Stimulated activated CD4-positive, alpha-beta T cell treated with anti-CD3 and anti-CD28 coated beads, Interleukin-2, amount 100 ng/mL, for 48 hours (primary cell): ENCODE data around the gene BRCA1.

Experiments
- DNase-seq, 2 donors: peaks; one replicate each; pipeline ENCODE4 v3.0.0-alpha.2; 2020

The BRCA1 gene

DNA sequence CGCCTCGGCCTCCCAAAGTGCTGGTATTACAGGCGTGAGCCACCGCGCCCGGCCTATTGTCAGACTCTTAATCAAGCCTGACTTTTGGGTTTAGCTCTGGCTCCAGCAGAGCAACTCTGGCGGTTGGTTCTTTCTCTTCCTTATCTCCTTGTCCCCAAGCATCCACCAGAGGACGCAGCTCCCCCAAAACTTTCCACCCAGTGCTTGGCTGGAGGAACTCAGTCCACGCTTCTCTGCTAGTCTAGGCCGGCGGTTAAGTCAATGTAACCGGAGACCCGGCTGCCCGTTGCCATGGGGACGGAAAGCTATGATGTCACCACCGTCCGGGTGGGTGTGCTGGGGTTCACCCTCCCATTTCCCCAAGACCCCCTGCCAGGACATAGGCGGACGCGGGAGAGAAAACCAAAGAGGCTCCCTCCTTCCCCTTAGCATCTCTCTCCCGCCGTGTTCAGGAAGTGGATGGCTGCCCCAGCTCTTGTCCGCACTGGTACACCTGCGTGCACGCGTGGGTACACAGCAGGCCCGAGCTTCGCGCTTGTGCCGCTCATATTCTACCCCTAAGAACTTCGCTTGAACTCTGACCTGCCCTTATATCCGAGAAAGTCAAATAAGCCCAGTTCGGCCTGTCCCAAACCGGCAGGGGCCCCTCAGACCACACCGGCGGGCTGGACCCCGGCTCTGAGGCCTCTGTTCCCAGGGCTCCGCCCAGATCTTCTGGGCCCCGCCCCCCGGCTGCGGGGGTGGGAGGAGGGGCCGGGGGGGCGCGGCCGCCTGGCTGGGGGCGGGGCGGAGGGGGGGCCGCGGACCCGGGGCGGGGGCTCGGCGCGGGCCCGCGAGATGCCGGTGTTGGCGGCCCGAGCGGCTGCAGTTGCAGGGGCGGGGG, 100.5 kb downstream of the BRCA1 start, which contains the start of gene RND2:
RND2 (plus strand) TSS at position 825 of the 883 bp plus-strand sequence. CDS start 117 bp downstream, outside the sequence.
- DNase-seq: peak; percentile 70 to 72

- DNase-seq: peak; percentile 65 to 66
Observed at GRCh38 chr17:43021741-43022512, 103.2 kb downstream of the BRCA1 start, which contains the start of gene VAT1. VAT1 (minus strand) TSS chr17:43022385; CDS start chr17:43022322, 63 bp downstream.

GRCh38 chr17:43020789-43021740, 104.1 kb downstream of the BRCA1 start:
- DNase-seq: no peak

DNA sequence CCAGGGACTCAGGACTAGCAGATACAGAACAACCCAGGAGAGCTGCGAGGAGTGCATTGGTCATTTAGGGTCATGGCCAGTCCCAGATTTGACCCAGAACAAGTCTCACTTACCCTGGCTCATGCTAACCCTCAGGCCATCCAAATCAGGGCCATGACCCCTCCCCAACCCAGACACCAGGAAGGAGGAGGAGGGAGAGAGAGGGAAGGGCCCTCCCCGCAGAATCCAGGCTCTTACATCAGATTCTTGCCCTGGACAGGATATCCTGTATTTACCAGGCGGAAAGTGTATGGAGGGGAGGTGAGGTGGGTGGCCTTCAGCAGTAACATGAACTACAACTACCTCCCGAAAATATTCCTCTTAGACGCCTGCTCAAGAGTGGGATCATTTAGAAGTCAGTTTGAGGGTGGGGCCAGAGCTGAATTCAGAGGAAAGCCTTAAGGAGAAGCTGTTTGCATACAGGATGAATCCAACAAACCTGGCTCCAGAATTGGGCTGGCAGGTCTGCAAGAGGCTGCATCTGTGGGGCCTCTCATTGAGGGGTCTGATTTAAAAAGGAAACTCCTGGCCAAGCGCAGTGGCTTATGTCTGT, 105.0 kb downstream of the BRCA1 start:
- no peak for DNase-seq

GRCh38 chr17:43019418-43019817, 105.7 kb downstream of the BRCA1 start:
- no peak for DNase-seq

- no peak for DNase-seq
Observed at GRCh38 chr17:43018932-43019331, 106.2 kb downstream of the BRCA1 start.

DNA sequence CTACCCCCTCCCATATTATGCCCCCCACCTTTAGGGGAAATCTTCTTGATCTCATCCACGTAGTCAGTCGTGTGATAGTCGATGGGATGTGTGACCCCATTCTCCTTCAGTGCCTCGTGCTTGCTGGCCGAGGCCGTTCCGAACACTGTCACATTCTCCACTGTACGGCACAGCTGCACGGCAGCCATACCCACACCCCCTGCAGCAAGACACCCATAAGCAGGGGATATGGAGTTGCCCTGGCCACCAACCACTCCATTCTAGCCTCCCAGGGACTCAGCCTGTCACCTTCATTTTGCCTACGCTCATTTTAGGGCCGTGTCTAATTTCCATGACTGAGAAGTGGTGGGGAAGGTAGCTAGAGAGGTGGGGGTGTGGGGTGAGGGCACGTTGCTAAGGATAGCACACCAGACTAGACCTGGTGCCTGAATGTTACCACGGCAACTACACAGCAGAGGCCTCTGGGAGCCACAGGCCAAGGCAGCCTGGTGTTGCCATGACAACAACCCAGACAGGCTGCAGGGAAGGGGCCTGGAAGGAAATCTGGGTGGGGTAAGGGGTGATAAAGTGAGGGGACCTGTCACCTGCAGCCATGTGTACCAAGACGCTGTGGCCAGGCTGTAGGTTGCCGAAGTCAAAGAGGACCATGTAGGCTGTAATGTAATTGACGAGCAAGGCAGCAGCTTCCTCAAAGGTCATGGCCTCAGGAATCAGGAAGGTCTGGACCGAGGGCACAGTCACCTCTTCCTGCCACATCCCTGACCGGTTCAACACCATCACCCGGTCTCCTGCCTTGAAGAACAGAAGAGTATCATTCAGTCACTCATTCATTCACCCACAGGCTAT, 106.9 kb downstream of the BRCA1 start:
- DNase-seq: no peak

DNA sequence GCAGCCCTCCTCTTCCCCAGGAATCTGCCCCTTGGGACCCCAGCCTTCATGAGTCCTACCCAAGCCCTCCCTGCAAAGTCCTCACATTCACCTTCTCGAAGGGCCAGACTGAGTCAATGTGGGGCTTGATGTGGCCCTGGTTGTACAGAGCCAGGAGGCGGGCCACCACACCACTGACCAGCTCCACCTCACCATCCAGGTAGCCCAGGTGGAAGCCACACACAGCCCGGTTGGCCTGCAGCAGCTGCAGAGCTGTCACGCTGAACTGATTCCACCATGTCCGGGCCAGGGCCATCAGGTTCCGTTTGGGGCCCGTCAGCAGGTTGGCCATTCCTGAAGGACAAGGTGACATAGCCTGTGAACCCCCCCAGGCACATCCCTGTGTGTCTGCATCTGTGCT, 108.9 kb downstream of the BRCA1 start:
- no peak for DNase-seq

GRCh38 chr17:43015579-43015978, 109.6 kb downstream of the BRCA1 start:
- DNase-seq: no peak

DNA sequence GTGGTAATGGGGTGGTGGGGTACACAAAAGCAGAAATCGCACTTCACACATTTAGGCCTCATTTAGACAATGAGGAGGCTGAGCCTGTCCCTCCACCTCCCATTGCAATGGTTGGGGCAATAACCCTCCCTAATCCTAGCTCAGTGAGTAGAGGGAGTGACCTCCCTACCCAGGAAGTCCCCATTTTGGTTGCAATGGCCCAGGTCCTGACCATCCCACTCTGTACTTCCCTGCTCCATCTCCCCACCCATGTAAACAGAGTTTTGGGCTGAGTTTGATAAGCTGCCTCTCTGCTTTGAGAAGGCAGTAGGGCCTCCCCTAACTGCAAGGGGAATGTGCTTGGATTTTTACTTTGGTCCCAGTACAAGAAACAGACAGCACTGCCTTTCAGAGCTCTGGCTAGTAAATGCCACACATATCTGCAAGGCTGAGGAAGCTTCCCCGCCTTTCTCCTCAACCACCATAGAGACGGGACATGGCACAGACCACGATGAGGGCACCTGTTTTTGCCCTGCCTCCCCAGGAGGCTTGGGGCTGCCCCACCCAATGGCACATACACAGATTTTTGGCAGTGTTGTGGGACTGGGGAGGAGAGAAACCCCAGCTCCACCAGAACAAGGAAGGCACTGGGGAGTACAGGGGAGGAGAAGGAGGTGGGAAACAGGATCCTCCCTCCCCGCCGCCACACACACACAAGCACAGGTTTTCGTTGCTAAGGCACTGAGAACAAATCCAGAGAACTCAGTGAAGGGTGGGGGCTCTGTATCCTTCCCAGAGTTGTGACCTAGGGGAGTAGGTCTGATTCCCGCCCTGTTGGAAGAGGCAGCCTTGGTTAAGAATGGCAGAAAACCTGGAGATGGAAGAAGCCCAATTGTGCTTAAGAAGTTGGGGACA, 110.3 kb downstream of the BRCA1 start:
- no peak for DNase-seq

- no peak for DNase-seq
Observed at GRCh38 chr17:43014020-43014648, 111.0 kb downstream of the BRCA1 start.

- DNase-seq: no peak
Observed at GRCh38 chr17:43013296-43013695, 111.9 kb downstream of the BRCA1 start.

DNA sequence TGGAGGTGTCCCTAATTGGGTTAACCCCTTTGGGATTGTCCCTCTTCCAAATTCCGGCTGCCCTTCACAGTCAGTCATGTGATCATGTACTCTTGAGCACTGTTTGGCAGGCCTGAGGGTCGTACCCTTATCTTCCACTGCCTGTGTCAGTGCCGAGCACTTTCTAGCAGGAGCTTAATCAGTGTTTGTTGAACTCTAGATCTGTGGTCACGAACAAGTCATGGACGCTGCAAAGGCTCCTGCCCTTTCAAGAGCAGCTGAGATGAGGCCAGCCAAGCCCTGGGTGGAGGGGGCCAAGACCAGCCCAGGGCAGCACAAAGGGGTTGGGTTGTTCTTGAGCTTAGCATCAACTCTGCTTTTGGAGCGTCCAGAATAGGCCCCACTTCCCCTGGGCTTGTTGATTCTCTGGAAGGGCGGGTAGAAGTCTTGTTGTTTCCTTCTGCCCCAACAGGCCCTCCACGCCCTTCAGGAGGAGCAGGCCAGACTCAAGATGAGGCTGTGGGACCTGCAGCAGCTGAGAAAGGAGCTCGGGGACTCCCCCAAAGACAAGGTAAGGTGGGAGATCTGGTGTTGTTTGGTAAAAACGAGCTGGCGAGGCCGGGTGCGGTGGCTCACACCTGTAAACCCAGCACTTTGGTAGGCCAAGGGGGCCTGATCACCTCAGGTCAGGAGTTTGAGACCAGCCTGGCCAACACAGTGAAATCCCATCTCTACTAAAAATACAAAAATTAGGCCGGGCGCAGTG, 113.3 kb downstream of the BRCA1 start:
- no peak for DNase-seq

GRCh38 chr17:43010667-43011308, 114.4 kb downstream of the BRCA1 start:
- no peak for DNase-seq

DNA sequence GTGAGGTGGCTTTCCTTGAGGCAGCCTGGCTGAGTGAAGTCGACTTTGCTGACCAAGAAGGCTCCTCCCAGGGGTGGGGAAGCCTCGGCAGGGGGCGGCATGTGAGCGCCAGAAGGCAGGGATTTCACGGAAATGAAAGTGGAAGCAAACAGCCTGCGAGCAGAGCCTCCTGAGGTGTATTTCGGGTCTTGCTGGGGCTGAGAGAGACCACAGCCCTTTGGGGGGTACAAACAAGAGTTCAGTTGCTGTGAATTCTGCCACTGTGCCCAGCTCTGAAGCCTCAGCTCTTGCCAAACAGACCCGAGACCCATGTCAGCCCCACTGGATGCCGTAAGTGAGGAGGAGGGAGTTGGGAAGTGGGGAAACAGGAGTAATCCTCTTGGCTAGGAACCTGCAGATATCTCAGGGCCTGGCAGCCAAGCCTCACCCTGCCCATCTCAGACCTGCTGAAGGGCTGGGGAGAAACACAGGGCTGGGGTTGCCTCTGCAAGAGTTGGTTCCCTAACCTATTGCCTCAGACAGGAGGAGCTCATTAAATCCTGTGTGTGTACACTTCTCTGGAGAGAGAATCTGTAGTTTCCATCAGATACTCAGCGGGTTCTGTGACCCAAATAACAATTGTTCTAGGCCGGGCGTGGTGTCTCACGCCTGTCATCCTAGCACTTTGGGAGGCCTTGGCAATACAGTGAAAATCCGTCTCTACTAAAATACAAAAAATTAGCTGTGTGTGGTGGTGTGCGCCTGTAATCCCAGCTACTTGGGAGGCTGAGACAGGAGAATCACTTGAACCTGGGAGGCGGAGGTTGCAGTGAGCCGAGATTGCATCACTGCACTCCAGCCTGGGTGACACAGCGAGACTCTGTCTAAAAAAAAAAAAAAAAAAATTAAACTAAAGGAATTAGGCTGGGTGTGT, 118.3 kb downstream of the BRCA1 start, which contains the start of gene IFI35:
IFI35 (plus strand) TSS at position 146 of the 913 bp plus-strand sequence; CDS start at position 310, 164 bp downstream.
- DNase-seq: peak; percentile 77 to 79

DNA sequence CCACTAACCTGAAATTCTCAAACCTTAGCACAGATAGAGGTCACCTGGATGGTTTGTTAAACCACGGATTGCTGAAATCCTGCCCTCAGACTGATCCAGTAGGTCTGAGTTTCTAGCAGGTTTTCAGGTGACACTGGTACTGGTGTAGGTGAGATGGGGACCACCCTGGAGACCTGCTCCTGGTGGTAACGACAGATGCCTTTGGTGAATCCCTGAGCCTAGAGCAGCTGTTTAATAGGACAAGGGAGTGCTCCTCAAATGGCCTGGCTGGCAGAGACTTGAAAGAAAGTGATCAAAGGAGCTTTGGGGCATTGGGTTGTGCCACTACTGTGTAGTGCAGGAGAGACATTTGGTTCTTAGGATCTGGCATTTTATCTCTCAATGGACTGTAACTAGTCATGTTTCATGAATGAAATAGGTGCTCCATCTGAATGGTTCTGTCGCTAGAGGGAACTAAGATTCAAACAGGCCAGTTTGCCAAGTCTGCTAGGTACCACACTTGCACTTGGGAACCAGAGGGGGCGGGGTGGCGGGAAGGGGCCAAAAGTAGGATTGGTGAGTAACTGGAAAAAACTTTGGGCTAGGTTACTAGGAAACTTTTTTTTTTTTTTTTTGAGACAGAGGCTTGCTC, 121.5 kb downstream of the BRCA1 start:
- no peak for DNase-seq
